ENCODE results near the gene IL17F.
"Not testable (repeated sequence)": the region's sequence is repeated elsewhere in the genome, so short reads cannot be mapped to it uniquely, and the experiment has no call there.

The IL17F gene

DNA sequence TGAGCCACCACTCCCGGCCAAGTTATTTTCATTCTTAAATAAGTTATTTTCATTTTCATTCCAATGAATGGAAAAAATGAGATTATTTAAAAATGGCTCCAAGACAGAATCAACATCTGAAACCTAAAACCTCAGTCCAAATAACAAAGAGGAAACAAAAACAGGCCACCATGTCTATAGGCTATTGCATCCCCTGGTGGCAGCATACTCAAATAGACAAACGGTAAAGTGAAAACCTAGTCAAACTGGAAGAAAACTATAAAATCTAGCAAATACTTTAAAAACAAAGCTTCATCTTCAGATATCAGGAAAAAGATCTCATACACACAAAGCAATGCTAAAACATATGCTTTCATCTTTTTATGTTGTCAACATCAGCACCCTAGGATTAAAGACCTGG is 37.2 kb downstream of the IL17F start:
- no peak for TF ChIP-seq JUND (IDR thresholded peaks at IDR 0.05; ENCODE audit: low read depth)
- in situ Hi-C loops (cut with HindIII; ENCODE audit: low pct_unique_long_range_greater_than_20kb, low sequenced_read_pairs), result no loop called here
- DNase-seq (ENCODE audit: low read depth in 1 of 2, low spot score in 1 of 2), result peak in 1 of 2 experiments; percentile 18

DNA sequence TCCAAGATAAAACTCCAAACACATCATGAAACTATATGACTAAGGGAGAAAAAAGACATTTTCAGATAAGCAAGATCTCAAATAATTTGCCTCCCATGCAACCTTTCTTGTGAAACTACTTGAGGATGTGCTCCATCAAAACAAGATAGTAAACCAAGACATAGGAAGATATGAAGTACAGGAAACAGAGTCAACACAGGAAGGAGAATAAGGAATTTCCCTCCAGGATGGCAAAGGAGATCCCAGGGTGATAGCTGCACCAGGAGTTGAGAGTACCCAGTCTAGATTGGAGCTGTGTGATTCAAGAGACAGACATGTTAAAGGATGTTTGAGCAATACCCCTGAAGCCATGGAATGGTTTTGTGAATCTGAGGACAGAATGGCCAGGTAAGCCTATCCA is 42.8 kb downstream of the IL17F start:
- in situ Hi-C loops (cut with HindIII; ENCODE audit: low pct_unique_long_range_greater_than_20kb, low sequenced_read_pairs), result no loop called here
- DNase-seq (ENCODE audit: low read depth in 1 of 2, low spot score in 1 of 2), result no peak
- TF ChIP-seq JUND (IDR thresholded peaks at IDR 0.05; ENCODE audit: low read depth), result no peak

DNA sequence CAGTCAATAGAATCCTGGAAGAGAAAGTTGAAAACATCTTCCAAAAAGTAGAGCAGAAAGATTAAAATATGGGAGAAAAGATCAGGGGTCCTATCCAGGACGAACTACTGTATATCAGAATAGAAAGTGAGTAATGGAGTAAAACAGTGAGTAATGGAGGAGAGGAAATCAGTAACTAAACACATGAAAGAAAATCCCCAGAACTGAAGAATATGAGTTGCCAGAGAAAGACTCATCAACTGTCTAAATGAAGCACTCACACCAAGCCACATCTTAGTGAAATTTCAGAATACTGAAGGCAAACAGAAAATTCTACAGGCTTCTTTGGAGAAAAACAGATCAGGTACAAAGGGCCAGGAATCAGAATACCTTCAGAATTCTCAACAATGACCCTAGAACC is 43.3 kb downstream of the IL17F start:
- no peak for TF ChIP-seq JUND (IDR thresholded peaks at IDR 0.05; ENCODE audit: low read depth)
- DNase-seq (ENCODE audit: low read depth in 1 of 2, low spot score in 1 of 2), result no peak
- in situ Hi-C loops (cut with HindIII; ENCODE audit: low pct_unique_long_range_greater_than_20kb, low sequenced_read_pairs), result no loop called here

DNA sequence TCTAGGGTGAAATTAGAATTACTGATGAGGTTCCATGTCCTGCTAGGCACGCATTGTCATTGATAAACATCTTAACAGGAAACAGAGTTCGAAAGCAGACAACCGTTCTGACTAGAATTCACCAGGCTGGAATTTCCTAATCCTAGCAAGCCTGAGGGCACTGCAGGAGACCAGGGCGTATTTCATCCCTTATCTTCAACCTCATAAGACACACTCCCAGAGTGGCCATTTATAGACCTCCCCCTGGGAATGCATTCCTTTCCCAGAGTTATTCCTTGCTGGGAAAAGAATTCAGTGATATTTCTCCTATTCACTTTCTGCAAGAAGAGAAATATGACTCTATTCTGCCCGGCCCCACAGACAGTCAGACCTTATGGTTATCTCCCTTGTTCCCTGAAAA is 44.2 kb downstream of the IL17F start:
- in situ Hi-C loops (cut with HindIII; ENCODE audit: low pct_unique_long_range_greater_than_20kb, low sequenced_read_pairs), result not testable (repeated sequence)
- peak in 1 of 2 experiments; percentile 17 for DNase-seq (ENCODE audit: low read depth in 1 of 2, low spot score in 1 of 2)

DNA sequence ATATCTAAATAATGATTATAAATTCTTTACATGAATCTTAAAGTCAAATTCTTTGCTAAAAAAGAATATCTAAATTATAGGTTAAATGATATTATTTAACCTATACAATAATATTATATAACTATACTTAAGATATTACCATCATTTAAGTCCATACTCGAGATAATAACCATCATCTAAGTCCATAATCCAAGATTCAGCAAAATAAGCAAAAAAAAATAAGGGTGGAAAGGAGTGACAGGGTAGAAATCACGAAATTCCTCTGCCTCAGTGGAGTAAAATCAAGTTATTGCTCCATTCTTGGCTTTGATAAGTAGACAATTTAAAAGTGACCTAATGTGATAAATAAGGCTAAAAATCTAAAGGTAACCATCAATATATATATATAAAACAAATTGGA is 48.4 kb downstream of the IL17F start:
- no peak for TF ChIP-seq JUND (IDR thresholded peaks at IDR 0.05; ENCODE audit: low read depth)
- in situ Hi-C loops (cut with HindIII; ENCODE audit: low pct_unique_long_range_greater_than_20kb, low sequenced_read_pairs), result no loop called here
- DNase-seq (ENCODE audit: low read depth in 1 of 2, low spot score in 1 of 2), result no peak

DNA sequence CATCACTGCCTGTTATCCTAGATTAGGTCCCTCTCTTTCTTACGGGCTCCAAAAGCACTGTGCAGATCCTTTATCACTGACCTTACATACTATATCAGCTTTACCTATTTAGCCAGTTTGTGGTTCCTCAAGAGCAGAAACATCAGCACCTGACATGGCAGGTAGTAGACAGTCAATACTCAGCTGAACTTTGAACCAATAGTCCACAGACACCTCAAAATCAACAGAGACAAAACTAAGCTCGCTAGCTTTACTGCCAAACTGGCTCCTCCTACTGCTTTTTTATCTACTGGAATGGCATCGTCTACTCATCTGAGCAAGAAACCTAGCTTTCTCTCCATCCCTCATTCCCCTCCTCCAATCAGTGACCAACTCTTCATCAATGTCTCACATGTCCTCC is 52.5 kb downstream of the IL17F start:
- TF ChIP-seq JUND (IDR thresholded peaks at IDR 0.05; ENCODE audit: low read depth), result no peak
- DNase-seq (ENCODE audit: low read depth in 1 of 2, low spot score in 1 of 2), result no peak
- in situ Hi-C loops (cut with HindIII; ENCODE audit: low pct_unique_long_range_greater_than_20kb, low sequenced_read_pairs), result no loop called here

DNA sequence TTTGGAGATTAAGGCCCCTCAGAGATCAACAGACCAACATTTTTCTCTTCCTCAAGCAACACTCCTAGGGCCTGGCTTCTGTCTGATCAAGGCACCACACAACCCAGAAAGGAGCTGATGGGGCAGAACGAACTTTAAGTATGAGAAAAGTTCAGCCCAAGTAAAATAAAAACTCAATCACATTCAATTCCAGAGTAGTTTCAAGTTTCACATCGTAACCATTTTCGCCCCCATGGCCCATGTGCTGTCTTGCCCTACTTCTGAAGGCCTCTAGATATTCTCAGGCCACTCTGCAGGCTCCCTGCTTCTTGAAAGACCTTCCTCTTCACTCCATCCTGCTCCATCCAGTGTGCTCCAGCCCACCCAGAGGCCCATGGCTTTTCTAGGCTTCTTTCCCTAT is 53.9 kb downstream of the IL17F start:
- in situ Hi-C loops (cut with HindIII; ENCODE audit: low pct_unique_long_range_greater_than_20kb, low sequenced_read_pairs), result no loop called here
- TF ChIP-seq JUND (IDR thresholded peaks at IDR 0.05; ENCODE audit: low read depth), result no peak

DNA sequence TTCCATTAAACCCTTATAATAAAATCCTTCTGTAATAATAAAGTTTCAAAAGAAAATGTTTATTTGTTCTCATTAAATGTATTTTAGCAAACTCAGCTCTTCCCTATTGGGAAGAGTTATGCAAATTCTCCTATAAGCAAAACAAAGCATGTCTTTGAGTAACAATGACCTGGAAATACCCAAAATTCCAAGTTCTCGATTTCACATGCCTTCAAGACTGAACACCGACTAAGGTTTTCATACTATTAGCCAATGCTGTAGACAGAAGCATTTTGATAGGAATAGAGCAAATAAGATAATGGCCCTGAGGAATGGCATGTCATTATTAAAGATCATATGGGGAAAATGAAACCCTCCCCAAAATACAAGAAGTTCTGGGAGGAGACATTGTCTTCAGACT is 54.3 kb downstream of the IL17F start:
- TF ChIP-seq JUND (IDR thresholded peaks at IDR 0.05; ENCODE audit: low read depth), result no peak
- DNase-seq (ENCODE audit: low read depth in 1 of 2, low spot score in 1 of 2), result no peak
- in situ Hi-C loops (cut with HindIII; ENCODE audit: low pct_unique_long_range_greater_than_20kb, low sequenced_read_pairs), result no loop called here

More for the DNA sequence above, 53.9 kb downstream of the IL17F start:
- DNase-seq (ENCODE audit: low read depth in 1 of 2, low spot score in 1 of 2), result no peak

DNA sequence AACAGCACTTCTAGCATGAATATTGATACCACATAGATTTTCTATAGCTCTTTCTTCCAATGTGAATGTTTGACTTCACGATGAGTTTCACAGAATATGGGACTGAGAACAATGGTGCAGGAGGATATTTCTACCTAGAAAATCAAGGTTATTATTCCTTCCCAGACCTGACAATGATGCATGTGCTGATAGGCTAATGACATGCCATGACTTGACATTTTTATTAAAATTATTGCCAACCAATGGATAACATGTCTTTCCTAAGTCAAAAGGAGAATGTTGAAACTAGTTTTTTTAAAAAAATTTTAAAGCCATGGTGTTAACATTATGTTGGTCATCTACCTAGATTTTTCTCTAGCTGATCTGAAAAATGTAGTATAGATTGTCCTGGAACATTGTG is 57.2 kb downstream of the IL17F start:
- no peak for DNase-seq (ENCODE audit: low read depth in 1 of 2, low spot score in 1 of 2)
- no peak for TF ChIP-seq JUND (IDR thresholded peaks at IDR 0.05; ENCODE audit: low read depth)
- in situ Hi-C loops (cut with HindIII; ENCODE audit: low pct_unique_long_range_greater_than_20kb, low sequenced_read_pairs), result no loop called here
